GM19395 (cell line): ENCODE results near the gene ZNF148.

ENCODE experiments used
- ATAC-seq: cut with Tn5 transposase; IDR thresholded peaks from one replicate; pipeline ENCODE4 v1.9.1; 2021; ENCODE audit warnings: mild to moderate bottlenecking, moderate library complexity; ENCODE audit not compliant: unreplicated experiment

The ZNF148 gene

GRCh38 chr3:125334675-125335560, 40.2 kb downstream of the ZNF148 start:
- no peak for ATAC-seq

- ATAC-seq, result no peak
Observed at GRCh38 chr3:125332504-125332903, 42.6 kb downstream of the ZNF148 start.

DNA sequence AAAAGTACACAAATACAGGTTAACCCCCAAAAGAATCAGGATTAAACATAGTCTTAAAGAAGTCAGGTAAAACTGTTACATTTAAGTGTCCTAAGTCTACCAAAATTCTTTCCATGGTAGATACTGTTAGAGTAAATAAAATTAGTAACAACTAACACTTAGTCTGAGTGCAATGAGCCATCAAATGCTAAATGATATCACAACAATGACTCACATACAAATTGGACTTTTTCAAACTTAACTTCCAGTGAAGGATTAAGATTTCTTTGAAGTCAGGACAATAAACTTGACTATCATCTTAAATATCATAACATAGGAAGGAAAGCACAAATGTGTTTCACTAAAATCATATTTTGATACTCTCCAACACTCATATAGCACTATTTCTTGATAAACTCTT, 43.9 kb downstream of the ZNF148 start:
- no peak for ATAC-seq

DNA sequence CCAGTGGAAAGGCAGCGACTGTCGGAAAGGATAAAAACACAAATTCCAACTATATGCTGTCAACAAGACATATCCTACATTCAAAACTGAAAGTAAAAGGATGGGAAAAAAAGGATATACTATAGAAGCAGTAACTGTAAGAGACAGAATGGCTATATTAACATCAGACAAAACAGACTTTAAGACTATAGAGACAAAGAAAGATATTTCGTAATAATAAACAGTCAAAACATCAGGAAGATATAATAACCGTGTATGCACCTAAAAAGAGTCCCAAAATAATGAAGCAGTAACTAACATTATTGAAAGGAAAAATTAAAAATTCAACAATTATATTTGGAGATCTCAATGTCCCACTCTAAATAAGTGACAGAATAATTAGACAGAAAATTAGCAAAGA, 48.2 kb downstream of the ZNF148 start:
- no peak for ATAC-seq

- no peak for ATAC-seq
Observed at GRCh38 chr3:125325746-125326145, 49.4 kb downstream of the ZNF148 start.

GRCh38 chr3:125324341-125324740, 50.8 kb downstream of the ZNF148 start:
- ATAC-seq, result no peak

DNA sequence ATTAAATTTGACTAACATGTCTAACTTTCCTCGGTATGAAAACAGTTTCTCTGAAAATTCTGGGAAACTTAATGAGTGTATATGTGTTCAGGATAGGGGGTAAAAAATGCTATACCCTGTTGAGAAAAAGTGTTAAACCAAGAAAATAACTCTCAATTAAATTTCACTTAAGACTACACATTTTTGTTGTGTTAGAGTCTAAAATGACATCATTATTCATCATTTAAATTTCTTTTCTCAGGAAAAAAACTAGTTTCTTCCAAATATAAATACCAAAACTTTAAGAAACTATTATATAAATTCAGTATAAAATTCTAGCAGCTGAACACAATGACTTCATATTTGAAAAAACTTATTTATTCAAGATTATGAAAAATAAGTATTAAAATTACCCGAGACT, 52.2 kb downstream of the ZNF148 start:
- no peak for ATAC-seq

DNA sequence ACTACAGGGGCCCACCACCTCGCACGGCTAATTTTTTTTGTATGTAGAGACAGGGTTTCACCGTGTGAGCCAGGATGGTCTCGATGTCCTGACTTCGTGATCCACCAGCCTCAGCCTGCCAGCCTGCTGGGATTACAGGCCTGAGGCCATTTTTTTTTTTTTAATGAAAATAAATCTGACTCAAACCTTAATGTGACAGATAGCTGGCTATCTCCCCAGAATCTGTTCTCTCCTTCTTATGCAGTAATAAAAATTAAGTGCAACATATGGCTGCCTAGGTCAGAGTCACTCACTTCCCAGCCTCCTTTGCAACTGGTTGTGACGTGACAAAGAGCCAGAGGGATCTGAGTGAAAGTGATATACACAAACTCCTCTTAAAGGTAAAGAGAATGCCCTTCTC, 53.0 kb downstream of the ZNF148 start:
- ATAC-seq, result no peak

DNA sequence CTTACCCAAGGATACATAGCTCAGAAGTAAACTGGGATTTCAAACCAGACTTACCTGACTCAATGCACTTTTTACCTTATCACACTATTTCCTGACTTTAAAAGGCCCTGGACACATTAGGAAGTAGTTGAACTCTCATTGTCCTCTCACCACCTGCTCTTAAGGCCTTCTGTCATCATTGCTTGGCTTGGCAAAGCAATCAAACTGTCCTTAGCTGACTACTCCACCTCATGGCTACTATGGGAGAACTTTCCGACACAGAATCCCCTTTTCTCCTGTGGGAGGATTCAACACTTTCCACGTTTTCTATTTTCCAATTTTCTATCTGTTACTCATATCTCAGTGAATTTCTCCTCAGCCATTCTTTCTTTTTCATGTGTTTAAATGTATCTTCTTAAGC, 55.4 kb downstream of the ZNF148 start:
- ATAC-seq, result no peak

GRCh38 chr3:125318871-125319270, 56.3 kb downstream of the ZNF148 start:
- no peak for ATAC-seq

- ATAC-seq, result no peak
Observed at GRCh38 chr3:125318167-125318865, 56.8 kb downstream of the ZNF148 start.

GRCh38 chr3:125317761-125318160, 57.4 kb downstream of the ZNF148 start:
- ATAC-seq, result no peak

GRCh38 chr3:125316949-125317348, 58.2 kb downstream of the ZNF148 start:
- no peak for ATAC-seq

GRCh38 chr3:125316246-125316645, 58.9 kb downstream of the ZNF148 start:
- ATAC-seq, result no peak

DNA sequence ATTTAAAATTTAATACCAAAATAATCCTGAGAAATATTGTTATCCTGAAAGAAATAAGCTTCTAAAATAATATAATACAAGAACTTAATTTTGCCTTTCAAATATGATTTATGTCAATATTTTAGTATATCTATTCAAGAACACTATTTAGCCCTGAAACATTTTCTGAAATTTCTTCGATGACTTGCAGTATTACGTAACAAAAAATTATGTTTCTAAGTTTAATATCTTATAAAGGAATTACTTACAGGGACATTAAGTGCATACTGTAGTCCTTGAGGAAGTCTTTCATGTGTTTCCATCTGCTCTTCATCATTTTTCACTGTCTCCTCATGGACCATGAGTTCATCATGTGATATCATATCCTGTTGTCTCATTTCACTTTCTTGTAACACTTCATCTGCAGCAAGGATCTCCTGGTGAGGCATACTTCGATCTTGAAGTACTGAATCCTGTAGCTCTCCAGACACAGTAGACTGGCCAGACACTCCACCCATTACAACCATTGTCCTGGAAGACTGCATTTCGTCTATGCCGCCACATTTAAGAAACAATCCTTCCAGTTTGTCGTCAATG, 62.0 kb downstream of the ZNF148 start:
- no peak for ATAC-seq

DNA sequence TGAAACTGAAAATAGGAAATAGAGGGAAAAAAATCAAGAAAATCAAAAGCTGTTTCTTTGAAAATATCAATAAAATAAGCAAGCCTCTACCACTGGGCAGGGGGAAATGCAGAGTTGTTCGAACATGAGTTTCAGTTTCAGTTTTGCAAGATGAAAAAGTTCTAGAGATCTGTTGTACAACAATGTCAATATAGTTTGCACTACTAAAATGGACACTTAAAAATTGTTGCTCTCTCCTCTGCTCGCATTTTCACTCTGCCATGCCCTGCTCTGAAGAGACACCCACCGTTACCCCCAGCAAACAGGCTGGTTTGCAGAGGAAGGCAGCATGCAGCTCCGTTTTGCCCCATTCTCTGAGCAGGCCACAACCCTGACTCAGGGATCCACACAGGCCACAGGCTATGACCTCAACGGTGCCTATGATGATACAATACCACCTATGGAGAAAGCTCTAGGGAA, 64.5 kb downstream of the ZNF148 start:
- ATAC-seq, result no peak

- ATAC-seq, result no peak
Observed at GRCh38 chr3:125309476-125309875, 65.6 kb downstream of the ZNF148 start.

GRCh38 chr3:125306620-125307019, 68.5 kb downstream of the ZNF148 start:
- ATAC-seq, result no peak

DNA sequence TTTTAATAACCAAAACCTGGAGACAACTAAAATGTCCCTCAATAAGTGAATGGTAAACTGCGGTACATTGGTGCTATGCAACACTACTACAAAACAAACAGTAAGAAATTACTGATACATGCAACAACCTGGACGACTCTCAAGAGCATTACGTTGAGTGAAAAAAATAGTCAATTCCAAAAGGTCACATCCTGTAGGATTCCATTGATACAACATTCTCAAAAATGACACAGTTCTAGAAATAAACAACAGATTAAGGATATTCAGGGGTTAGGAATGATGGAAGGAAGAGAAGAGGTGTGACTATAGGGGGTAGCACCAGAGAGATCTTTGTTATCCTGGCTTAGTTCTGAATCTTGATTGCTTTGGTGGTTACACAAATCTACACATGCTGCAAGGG, 72.2 kb downstream of the ZNF148 start:
- no peak for ATAC-seq

- no peak for ATAC-seq
Observed at GRCh38 chr3:125300416-125300815, 74.7 kb downstream of the ZNF148 start.

DNA sequence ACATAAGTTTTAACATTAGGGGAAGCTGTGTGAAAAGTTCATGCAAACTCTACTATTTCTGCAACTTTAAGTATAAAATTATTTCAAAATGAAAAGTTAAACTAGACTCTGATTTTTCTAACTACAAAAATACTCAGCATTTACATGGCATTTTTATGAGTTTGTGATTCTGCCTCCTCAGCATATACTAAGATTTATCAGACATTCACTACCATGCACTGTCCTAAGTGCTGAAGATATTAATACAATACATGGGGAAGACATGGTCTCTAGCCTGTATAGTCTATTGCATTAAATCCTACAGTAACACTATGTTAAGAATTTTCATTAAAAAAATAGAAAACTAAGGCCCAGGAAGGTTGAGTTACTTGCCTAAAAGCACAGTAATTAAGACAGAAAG, 80.7 kb downstream of the ZNF148 start:
- ATAC-seq, result no peak

DNA sequence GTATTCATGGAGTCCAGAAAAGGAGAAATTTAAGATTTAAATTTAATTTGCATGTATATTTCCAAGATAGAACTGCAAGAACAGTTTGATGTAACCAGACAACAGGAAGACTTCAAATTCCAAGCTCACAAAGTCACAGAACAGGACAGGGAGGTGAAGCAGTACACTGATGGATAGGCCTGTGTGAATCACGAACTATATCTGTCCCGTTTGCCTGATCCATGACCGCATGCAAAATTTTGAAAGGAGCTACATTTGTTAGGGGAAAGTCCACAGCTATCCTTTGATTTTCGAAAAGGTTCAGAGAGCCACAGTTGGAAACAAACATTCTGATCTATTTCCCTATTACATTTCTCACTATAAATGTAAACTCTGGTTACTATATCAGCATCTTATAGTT, 83.1 kb downstream of the ZNF148 start:
- no peak for ATAC-seq
